Measurements from ENCODE around the gene MLH1.

MLH1 gene

GRCh38 chr3:37068031-37068430, 74.7 kb downstream of the MLH1 start:
- DNase-seq, result no peak
- TF ChIP-seq GATA1 (IDR thresholded peaks at IDR 0.05; ENCODE audit: low read depth, low read length), result no peak
- no peak for TF ChIP-seq POLR2A (IDR thresholded peaks at IDR 0.05; ENCODE audit: low read length)

DNA sequence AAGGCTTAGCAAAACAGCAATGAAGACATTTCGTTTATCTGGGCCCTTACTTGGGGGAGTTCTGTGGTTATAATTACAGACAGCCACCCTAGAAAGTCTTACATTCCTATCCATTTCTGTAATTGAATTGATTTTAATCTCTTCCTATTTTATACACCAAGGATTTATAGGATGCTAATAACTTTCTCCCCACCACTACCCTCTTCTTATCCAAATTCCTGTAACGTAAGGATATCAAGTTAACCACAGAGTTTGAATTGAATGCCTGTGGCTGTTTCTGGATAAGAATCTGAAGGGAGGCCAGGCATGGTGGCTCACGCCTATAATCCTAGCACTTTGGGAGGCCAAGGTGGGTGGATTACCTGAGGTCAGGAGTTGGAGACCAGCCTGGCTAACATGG, 78.6 kb downstream of the MLH1 start:
- DNase-seq, result no peak
- TF ChIP-seq POLR2A (IDR thresholded peaks at IDR 0.05; ENCODE audit: low read length) (no peak), GATA1 (IDR thresholded peaks at IDR 0.05; ENCODE audit: low read depth, low read length) (no peak)

DNA sequence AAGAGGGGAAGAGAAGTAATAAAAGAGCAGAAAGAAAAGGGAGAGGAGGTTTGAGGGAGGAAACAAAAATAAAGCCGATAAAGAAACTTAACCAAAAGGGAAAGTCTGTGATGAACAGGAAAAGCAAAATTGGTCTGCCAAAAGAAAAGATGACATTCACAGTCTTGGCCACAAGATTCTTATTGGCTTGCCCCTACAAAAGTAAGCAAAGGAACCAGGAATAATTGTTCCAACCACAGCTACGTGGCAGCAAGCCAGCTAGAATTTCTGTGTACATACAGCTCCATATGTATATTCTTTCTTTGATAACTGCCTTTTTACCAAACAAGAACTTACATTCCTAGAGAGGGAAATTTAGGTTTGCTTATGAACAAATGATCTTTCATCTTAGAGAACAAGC, 79.6 kb downstream of the MLH1 start:
- no peak for TF ChIP-seq POLR2A (IDR thresholded peaks at IDR 0.05; ENCODE audit: low read length)
- TF ChIP-seq GATA1 (IDR thresholded peaks at IDR 0.05; ENCODE audit: low read depth, low read length), result no peak
- DNase-seq, result no peak

DNA sequence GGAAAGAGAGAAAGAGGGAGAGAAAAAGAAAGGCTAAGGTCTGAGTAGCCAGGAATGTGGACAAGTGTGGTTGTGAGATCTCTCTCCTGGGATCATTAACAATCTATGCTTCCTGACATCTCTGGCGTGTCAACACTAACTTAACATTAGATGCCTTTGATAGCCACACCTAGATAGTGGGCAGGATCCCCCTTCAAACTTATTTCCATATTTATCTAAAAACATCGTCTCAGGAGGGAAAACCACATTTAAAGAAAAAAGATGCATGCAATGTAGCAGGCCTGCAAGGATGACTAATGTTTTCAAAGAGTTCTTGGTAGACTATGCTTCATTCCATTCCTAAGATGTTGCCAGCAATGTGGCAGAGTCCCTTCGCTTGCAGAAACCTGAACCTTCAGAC, 80.9 kb downstream of the MLH1 start:
- TF ChIP-seq POLR2A (IDR thresholded peaks at IDR 0.05; ENCODE audit: low read length), result no peak
- no peak for TF ChIP-seq GATA1 (IDR thresholded peaks at IDR 0.05; ENCODE audit: low read depth, low read length)
- no peak for DNase-seq

DNA sequence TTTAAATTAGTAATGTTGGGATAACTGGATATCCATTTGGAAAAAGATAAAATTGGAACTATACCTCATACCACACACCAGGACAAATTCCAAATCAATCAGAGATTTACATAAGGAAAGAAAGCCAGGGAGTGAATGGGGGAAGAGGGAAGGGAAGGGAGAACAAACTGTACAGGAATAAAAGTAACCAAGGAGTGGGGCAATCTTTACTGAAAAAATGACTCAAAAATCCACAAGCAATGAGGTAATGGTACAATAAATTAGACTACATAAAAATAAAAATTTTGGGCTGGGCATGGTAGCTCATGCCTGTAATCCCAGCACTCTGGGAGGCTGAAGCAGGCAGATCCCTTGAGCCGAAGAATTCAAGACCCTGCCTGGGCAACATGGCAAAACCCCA, 82.6 kb downstream of the MLH1 start:
- DNase-seq, result no peak
- TF ChIP-seq POLR2A (IDR thresholded peaks at IDR 0.05; ENCODE audit: low read length) (no peak), GATA1 (IDR thresholded peaks at IDR 0.05; ENCODE audit: low read depth, low read length) (no peak)

GRCh38 chr3:37082317-37082716, 89.0 kb downstream of the MLH1 start:
- DNase-seq, result no peak
- TF ChIP-seq POLR2A (IDR thresholded peaks at IDR 0.05; ENCODE audit: low read length) (no peak), GATA1 (IDR thresholded peaks at IDR 0.05; ENCODE audit: low read depth, low read length) (no peak)

- no peak for DNase-seq
- TF ChIP-seq POLR2A (IDR thresholded peaks at IDR 0.05; ENCODE audit: low read length) (no peak), GATA1 (IDR thresholded peaks at IDR 0.05; ENCODE audit: low read depth, low read length) (no peak)
These were observed 93.6 kb downstream of the MLH1 start for GRCh38 chr3:37086918-37087317.

DNA sequence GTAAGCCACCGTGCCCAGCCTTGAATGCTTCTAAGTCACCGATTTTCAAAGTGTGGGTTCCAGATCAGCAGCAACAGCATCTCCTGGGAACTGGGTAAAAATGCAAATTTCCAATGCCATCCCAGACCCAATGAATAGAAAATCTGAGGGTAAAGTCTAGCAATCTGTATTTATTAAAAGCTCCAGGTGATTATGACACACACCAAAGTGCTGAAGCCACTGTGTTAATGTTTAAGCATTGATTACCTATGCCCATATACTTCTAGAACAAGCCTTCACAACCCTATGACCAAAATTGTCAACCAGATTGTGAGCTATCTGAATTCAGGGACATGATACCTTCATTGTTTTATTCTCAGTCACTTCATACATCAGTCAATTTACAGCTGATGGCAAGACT, 94.6 kb downstream of the MLH1 start:
- TF ChIP-seq GATA1 (IDR thresholded peaks at IDR 0.05; ENCODE audit: low read depth, low read length) (no peak), POLR2A (IDR thresholded peaks at IDR 0.05; ENCODE audit: low read length) (no peak)
- DNase-seq, result no peak

DNA sequence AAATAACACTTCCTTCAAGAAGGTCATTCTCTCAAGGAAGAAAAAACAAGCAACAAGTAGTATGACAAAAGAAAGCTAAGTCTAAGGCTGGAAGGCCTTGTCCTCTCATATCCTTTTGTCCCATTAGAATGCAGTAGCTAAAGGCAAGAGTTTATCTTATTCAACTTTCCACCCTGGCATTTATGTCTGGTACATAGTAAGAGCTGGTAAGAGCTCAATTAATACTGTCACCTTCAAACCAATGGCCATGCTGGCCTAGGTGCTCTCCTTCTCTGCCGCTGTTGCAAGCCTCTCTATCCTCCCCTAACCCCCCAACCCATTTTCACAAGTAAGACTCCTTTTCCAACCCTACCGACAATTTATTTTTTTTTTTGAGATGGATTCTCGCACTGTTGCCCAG, 99.2 kb downstream of the MLH1 start:
- TF ChIP-seq GATA1 (IDR thresholded peaks at IDR 0.05; ENCODE audit: low read depth, low read length) (no peak), POLR2A (IDR thresholded peaks at IDR 0.05; ENCODE audit: low read length) (no peak)
- no peak for DNase-seq

GRCh38 chr3:37093481-37093880, 100.2 kb downstream of the MLH1 start:
- no peak for TF ChIP-seq GATA1 (IDR thresholded peaks at IDR 0.05; ENCODE audit: low read depth, low read length)
- DNase-seq, result no peak

GRCh38 chr3:37094636-37095035, 101.3 kb downstream of the MLH1 start:
- DNase-seq, result no peak
- TF ChIP-seq POLR2A (IDR thresholded peaks at IDR 0.05; ENCODE audit: low read length), result no peak
- no peak for TF ChIP-seq GATA1 (IDR thresholded peaks at IDR 0.05; ENCODE audit: low read depth, low read length)

DNA sequence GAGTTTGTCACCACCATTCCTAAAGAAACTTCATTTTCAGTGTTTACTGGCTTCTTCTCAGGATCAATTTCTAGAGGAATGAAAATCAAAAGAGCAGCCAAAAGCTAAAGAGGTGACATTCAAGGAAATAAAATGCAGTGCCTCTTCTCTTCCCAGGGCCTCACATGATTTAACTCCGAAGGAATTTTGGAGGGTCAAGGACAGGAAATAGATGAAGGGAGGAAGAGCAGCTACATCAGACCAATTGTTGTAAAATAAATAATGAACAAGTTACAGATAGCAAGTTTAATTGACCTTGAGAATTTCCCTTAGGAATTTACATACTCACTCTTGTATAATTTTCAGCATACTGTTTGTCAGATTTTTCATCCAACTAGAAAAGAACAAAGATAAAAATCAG, 103.0 kb downstream of the MLH1 start:
- TF ChIP-seq POLR2A (IDR thresholded peaks at IDR 0.05; ENCODE audit: low read length) (no peak), GATA1 (IDR thresholded peaks at IDR 0.05; ENCODE audit: low read depth, low read length) (no peak)
- no peak for DNase-seq

GRCh38 chr3:37096975-37097374, 103.7 kb downstream of the MLH1 start:
- no peak for DNase-seq
- TF ChIP-seq POLR2A (IDR thresholded peaks at IDR 0.05; ENCODE audit: low read length) (no peak), GATA1 (IDR thresholded peaks at IDR 0.05; ENCODE audit: low read depth, low read length) (no peak)

GRCh38 chr3:37097776-37098175, 104.5 kb downstream of the MLH1 start:
- DNase-seq, result no peak
- no peak for TF ChIP-seq GATA1 (IDR thresholded peaks at IDR 0.05; ENCODE audit: low read depth, low read length)

- no peak for DNase-seq
- TF ChIP-seq POLR2A (IDR thresholded peaks at IDR 0.05; ENCODE audit: low read length), result no peak
- TF ChIP-seq GATA1 (IDR thresholded peaks at IDR 0.05; ENCODE audit: low read depth, low read length), result no peak
These were observed 105.6 kb downstream of the MLH1 start for GRCh38 chr3:37098884-37099283.

GRCh38 chr3:37099469-37099868, 106.2 kb downstream of the MLH1 start:
- DNase-seq, result no peak
- TF ChIP-seq GATA1 (IDR thresholded peaks at IDR 0.05; ENCODE audit: low read depth, low read length), result no peak
- no peak for TF ChIP-seq POLR2A (IDR thresholded peaks at IDR 0.05; ENCODE audit: low read length)

Data from erythroblast (primary cell).